ENCODE results near the gene HPS5.
"Not testable (repeated sequence)": the region's sequence is repeated elsewhere in the genome, so short reads cannot be mapped to it uniquely, and the experiment has no call there.

The HPS5 gene

GRCh38 chr11:18270102-18270501, 51.8 kb downstream of the HPS5 start:
- DNase-seq: no peak

DNA sequence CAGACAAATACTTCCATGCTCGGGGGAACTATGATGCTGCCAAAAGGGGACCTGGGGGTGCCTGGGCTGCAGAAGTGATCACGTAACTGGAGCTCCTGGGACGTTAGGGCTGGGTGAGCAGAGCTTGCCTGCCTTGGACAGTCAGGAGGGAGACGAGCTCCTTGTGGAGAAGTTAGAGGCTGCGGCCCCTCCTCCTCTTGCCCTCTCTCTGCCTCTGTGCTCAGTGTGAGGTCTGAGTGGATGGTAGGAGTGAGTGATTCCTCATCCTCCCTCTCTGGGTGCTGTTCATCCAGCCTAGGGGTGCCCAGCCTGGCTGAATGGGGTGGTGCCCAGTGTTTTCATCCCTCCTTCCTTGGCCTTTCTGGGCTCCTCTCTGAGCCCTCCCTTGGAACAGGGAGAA, 52.7 kb downstream of the HPS5 start:
- DNase-seq: not testable (repeated sequence)

- peak; percentile 11 for DNase-seq
Observed at GRCh38 chr11:18267335-18268133, 54.4 kb downstream of the HPS5 start.

GRCh38 chr11:18265949-18266348, 56.0 kb downstream of the HPS5 start, which contains the start of gene SAA1:
SAA1 (plus strand) TSS chr11:18266264; CDS start chr11:18266888, 624 bp downstream.
- no peak for DNase-seq

- no peak for DNase-seq
Observed at GRCh38 chr11:18264677-18265555, 57.0 kb downstream of the HPS5 start.

DNA sequence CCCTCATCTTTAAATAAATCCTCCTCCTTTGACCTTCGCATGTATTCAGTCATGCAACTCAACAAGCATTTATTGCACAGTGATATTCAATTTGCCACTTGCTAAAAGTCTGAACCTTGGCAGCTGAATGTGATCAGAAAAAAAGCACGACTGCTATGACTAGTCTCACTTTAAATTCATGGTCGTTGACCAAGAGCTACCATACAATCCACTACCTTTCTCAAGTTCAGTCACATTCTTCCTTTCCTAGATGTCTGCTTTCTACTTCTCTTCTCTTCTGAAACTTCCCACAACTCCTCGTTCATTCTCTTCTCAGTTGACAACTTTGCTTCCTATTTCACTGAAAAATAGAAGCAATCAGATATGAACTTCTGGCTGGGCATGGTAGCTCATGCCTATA, 57.9 kb downstream of the HPS5 start:
- no peak for DNase-seq

- DNase-seq: not testable (repeated sequence)
Observed at GRCh38 chr11:18262681-18263350, 59.1 kb downstream of the HPS5 start.

DNA sequence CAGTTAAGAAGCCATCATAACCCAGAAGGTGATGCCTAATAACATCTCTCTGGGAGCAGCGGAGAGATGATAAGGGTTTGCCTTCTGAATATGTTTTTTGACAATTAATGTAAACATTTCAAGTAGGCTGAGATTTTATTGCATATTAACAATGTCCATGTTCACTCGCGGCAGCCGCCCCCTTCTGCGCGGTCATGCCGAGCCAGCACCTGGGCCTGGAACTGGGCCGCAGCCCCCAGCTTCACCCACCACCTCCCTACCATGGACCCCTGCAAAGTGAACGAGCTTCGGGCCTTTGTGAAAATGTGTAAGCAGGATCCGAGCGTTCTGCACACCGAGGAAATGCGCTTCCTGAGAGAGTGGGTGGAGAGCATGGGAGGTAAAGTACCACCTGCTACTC, 60.2 kb downstream of the HPS5 start:
- no peak for DNase-seq

DNA sequence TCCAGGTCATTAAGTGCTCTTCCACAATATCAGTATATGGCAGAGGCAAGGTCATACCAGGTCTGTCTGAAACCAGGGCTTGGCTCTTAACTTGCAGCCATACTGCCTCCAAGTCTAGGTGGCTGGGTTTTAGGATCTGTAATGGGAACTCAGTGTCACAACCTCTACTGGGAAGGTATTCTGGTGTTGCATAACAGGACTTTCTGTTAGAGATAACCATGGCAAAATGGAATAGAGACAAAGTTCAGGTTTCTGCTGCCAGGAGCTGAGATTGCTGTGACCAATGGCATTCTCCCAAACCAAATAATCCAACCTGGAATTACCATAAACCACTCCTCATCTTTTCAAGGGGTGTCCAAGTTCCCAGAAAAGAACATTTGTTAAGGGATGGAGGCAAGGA, 62.7 kb downstream of the HPS5 start:
- no peak for DNase-seq

DNA sequence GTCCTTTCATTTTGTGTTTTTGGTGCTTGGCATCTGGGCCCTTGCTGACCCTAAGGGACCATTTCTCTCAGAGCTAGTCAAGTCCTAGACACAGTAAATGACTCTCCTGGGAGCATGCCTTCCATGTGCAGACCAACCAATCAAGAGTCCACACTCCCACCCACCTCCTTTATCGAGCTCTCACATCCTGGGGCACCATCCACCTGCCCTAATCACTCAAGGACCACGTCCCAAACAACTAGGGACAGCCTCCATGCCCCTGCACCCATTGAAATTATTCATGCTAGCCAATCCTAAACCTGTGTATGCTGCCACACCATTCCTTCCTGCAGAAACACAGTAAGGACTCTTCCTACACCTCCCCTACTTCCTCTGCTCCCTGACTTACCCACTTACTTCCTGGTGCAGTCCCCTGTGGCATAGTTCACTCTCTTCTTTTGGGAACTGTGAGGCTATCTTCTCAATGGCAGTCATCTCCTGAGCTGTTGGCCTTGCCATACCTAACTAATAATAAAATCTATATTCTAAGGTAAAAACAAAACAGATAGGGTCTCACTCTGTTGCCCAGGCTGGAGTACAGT, 67.1 kb downstream of the HPS5 start:
- no peak for DNase-seq

- no peak for DNase-seq
Observed at GRCh38 chr11:18253778-18254338, 68.1 kb downstream of the HPS5 start.

DNA sequence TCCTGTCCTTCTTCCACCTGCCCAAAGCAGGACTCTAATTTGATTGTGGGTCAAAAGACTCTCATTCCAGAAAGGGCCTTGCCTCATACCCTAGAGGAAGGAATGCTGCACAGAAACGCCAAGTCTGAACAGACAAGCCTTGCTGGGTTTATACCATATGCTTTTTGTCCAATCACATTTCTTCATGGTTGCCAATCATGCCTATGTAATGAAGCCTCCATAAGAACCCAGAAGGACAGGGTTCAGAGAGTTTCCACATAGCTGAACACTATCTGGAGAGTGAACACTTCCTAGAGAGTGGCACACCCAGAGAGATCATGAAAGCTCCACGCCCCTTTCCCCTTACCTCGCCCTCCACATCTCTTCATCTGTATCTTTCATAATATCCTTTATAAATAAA, 68.7 kb downstream of the HPS5 start:
- no peak for DNase-seq

- no peak for DNase-seq
Observed at GRCh38 chr11:18248561-18248960, 73.4 kb downstream of the HPS5 start, which contains the start of gene SAA2. SAA2 (minus strand) TSS chr11:18248668; CDS start chr11:18248011, 657 bp downstream.

DNA sequence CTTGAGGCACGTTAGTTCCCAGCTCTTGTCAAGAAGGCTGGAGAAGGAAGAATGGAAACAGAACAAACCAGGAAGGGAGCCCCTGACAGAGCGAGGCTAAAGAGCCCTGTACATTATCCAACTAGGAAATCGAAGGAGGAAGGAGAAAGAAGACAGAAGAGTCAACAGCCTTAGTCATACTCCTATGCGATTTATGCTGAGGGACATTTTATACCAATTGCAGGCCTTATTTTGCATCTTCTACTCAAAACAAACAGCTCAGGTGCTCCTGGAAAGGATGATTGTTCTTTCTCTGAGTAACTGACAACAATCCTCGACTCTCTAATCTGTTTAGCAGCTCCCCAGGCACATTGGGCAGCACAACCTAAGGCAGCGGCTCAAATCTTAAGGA, 74.8 kb downstream of the HPS5 start:
- not testable (repeated sequence) for DNase-seq

DNA sequence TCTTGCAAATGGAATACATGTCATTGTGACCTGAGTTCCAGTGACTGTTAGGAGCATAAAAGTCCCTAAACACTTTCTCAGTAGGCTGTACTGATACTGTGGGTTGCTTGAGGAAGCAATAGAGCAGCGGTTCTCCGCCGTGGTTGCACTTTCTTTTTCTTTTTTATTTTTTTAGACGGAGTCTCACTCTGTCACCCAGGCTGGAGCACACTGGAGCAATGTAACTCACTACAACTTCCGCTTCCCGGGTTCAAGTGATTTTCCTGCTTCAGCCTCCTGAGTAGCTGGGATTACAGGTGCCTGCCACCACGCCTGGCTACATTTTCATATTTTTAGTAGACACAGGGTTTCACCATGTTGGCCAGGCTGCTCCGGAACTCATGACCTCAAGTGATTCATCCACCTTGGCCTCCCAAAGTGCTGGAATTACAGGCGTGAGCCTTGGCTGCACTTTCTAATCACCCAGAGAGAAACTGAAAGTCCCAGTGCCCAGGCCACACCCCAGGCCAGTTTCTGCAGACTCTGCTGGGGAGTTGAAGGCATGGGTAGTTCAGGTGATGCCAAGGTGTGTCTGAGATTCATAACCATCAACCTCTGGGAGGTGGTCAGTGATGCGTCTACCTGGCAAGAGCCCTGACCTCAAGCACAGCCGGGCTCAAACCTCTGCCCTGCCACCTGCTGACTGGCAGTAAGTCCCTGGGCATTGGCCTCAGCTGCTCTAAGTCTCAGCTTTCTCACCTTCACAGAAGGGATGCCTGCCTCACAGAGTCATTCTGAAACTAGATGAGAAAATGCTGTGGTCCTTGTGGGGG, 75.4 kb downstream of the HPS5 start:
- peak; percentile 44 for DNase-seq

DNA sequence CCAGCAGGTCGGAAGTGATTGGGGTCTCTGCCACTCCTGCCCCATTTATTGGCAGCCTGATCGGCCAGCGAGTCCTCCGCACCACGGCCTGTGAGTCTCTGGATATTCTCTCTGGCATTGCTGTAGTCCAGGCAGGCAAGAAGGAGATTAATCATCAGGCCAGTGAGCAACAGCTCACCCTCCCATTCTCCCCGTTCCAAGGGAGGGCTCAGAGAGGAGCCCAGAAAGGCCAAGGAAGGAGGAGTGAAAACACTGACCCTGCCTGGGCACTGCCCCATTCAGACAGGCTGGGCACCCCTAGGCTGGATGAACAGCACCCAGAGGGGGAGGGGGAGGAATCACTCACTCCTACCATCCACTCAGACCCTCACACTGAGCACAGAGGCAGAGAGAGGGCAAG, 76.5 kb downstream of the HPS5 start:
- DNase-seq: no peak

DNA sequence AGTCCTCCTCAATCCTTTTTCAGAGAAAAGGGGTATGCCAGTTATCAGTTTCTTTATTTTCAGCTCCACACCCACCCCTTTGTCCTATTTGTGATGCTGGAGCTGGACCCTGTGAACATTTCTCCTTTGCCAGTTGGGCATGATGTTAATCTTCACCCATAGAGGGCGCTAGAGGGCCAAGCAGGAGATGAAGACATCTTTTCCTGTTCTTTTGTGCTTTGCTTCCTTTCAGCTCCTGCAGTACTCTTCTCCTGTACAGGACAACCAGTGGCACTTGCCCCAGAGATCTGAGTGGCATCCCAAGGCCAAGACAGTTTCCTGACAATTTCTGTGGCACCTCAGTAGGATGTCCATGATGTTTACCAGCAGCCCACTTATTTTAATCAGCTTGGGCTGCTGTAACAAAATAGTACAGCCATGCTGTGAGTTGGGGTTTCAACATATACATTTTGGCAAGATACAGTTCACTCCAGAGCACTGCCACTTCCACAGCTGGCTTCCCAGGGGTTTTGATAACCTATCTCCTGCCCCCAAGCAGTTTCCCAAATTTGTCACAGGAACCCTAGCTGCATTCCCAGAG, 78.1 kb downstream of the HPS5 start:
- peak; percentile 82 for DNase-seq

- no peak for DNase-seq
Observed at GRCh38 chr11:18239655-18240054, 82.3 kb downstream of the HPS5 start.

DNA sequence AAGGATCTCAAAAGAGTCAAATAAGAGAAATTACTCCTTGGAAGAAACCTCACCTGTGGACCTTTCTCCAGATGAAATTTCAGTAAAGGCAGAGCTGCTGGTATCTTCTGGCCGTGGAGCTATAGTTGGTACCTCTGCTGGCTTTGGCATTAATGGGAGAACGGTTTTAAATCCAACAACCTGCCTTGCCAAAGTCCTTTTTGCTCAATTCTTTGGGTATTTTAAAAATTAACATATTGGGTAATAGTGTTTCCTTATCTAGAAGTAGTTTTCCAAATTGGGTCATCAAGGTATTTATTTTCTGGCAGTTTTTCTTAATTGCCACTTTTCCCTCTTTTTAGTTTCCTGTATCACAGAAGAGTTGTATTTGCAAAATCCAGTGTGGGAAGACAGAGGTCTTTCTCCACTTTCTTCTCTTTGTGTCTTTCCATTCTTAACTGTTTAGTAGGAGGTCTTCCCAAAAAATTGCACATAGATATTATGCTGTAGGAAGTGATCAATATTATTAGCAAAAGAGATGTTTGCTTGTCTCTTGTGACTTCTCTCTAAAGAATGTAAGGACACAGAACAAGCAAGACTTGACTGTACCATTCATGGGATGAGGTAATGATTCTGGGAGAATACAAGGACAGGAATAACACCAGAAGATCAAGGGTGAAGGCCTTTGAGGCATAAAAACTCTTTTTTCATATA, 85.1 kb downstream of the HPS5 start, which contains the start of gene SAA4:
Gene SAA4 (minus strand): TSS at position 139 of the 693 bp plus-strand sequence. CDS start 876 bp downstream, outside the sequence.
- no peak for DNase-seq
